DND-41 (cell line): ENCODE measurements around the gene P2RY11.

Experiments
- ATAC-seq: fragments of 200-7000 bp; cut with Tn5 transposase; 3 replicates; pipeline ENCODE4 v1.9.1; 2021; ENCODE audit warnings: low read depth; ENCODE audit not compliant: insufficient read depth
- DNase-seq: peaks from one replicate; pipeline ENCODE4 v3.0.0-alpha.2; 2020
- H2AFZ ChIP-seq: 2 replicates; pipeline ENCODE4 v1.6.0; 2012; ENCODE audit warnings: low read depth, low read length
- H3K27ac ChIP-seq: 2 replicates; pipeline ENCODE4 v1.5.1; 2012; ENCODE audit warnings: low read length, inconsistent platforms
- H3K27me3 ChIP-seq: fragments of 200-600 bp; sonication (generic); 2 replicates; pipeline ENCODE4 v1.6.0; 2012; ENCODE audit warnings: low read length, mild to moderate bottlenecking, inconsistent platforms; ENCODE audit not compliant: insufficient read depth, poor library complexity
- H3K36me3 ChIP-seq: 2 replicates; pipeline ENCODE4 v1.5.1; 2012; ENCODE audit warnings: low read length, inconsistent platforms; ENCODE audit not compliant: insufficient read depth
- H3K4me1 ChIP-seq: 2 replicates; pipeline ENCODE4 v1.5.1; 2012; ENCODE audit warnings: mild to moderate bottlenecking, low read length; ENCODE audit not compliant: insufficient read depth
- H3K4me2 ChIP-seq: 2 replicates; pipeline ENCODE4 v1.6.0; 2012; ENCODE audit warnings: mild to moderate bottlenecking, moderate library complexity, low read length, inconsistent platforms; ENCODE audit not compliant: insufficient read depth
- H3K4me3 ChIP-seq, 2 experiments: fragments of 200-600 bp in 1 of 2; shearing (Covaris generic) in 1 of 2; 2 replicates each; pipeline ENCODE4 v1.5.1; 2012 to 2016; ENCODE audit warnings: inconsistent platforms in 2 of 2, low read length in 2 of 2, mild to moderate bottlenecking in 2 of 2, low read depth in 1 of 2, moderate library complexity in 1 of 2
- H3K79me2 ChIP-seq: 2 replicates; pipeline ENCODE4 v1.6.0; 2012; ENCODE audit warnings: low read length, inconsistent platforms; ENCODE audit not compliant: insufficient read depth
- H3K9ac ChIP-seq: 2 replicates; pipeline ENCODE4 v1.6.0; 2012; ENCODE audit warnings: low read depth, mild to moderate bottlenecking, inconsistent platforms, low read length, moderate library complexity
- H3K9me3 ChIP-seq: 2 replicates; pipeline ENCODE4 v1.5.1; 2012; ENCODE audit warnings: low read length, moderate library complexity, mild to moderate bottlenecking, inconsistent platforms; ENCODE audit not compliant: insufficient read depth, severe bottlenecking
- H4K20me1 ChIP-seq: 2 replicates; pipeline ENCODE4 v1.6.0; 2012; ENCODE audit warnings: low read length; ENCODE audit not compliant: insufficient read depth
- CTCF ChIP-seq: IDR thresholded peaks from 2 replicates; pipeline ENCODE4 v1.5.1; 2012; ENCODE audit warnings: borderline replicate concordance, low read length, moderate library complexity, mild to moderate bottlenecking; ENCODE audit not compliant: poor library complexity, severe bottlenecking; ENCODE audit errors: extremely low read depth
- EZH2 ChIP-seq: IDR thresholded peaks from 3 replicates; pipeline ENCODE4 v1.6.1; 2012; ENCODE audit warnings: borderline replicate concordance, low read depth, mild to moderate bottlenecking, moderate library complexity, low read length, inconsistent platforms; ENCODE audit not compliant: severe bottlenecking

P2RY11 gene

GRCh38 chr19:10116085-10116865 lies 4.8 kb downstream of the P2RY11 start:
- H3K27ac ChIP-seq: no peak overlapping the region
- peaks cover 20% of the 10 kb centered on the region for H3K4me1 ChIP-seq
- no peak for TF ChIP-seq CTCF
- TF ChIP-seq EZH2: no peak
- H4K20me1 ChIP-seq: peaks cover 73% of the 10 kb centered on the region
- no peaks in the 10 kb centered on the region for H3K9me3 ChIP-seq
- no peaks in the 10 kb centered on the region for H3K27me3 ChIP-seq
- no peak for ATAC-seq
- H3K36me3 ChIP-seq: peaks cover 65% of the 10 kb centered on the region
- H3K79me2 ChIP-seq: peaks cover 27% of the 10 kb centered on the region
- no peak overlapping the region for H3K4me3 ChIP-seq
- H3K4me2 ChIP-seq: no peak overlapping the region
- H3K9ac ChIP-seq: no peak overlapping the region
- DNase-seq: no peak
- no peak overlapping the region for H2AFZ ChIP-seq

GRCh38 chr19:10116866-10117616 lies 5.5 kb downstream of the P2RY11 start:
- peaks cover 66% of the 10 kb centered on the region for H4K20me1 ChIP-seq
- H3K4me3 ChIP-seq: no peak overlapping the region
- peaks cover 27% of the 10 kb centered on the region for H3K79me2 ChIP-seq
- TF ChIP-seq CTCF: no peak
- TF ChIP-seq EZH2: no peak
- no peaks in the 10 kb centered on the region for H3K9me3 ChIP-seq
- H3K4me1 ChIP-seq: peaks cover 20% of the 10 kb centered on the region
- no peak overlapping the region for H2AFZ ChIP-seq
- H3K27ac ChIP-seq: no peak overlapping the region
- H3K4me2 ChIP-seq: no peak overlapping the region
- H3K9ac ChIP-seq: no peak overlapping the region
- no peak for DNase-seq
- H3K36me3 ChIP-seq: peaks cover 60% of the 10 kb centered on the region
- ATAC-seq: no peak
- H3K27me3 ChIP-seq: no peaks in the 10 kb centered on the region

GRCh38 chr19:10118960-10119359 lies 7.5 kb downstream of the P2RY11 start:
- Histone ChIP-seq H3K4me1 (peaks cover 20% of the 10 kb centered on the region), H3K4me2 (peak overlapping the region; percentile 100), H3K4me3 (peak overlapping the region; percentile 85 to 88), H2AFZ (peak overlapping the region; percentile 74), H4K20me1 (peaks cover 48% of the 10 kb centered on the region), H3K9ac (peak overlapping the region; percentile 78), H3K27ac (peak overlapping the region; percentile 77), H3K79me2 (peaks cover 27% of the 10 kb centered on the region), H3K27me3 (no peaks in the 10 kb centered on the region), H3K9me3 (no peaks in the 10 kb centered on the region), H3K36me3 (peaks cover 53% of the 10 kb centered on the region)
- ATAC-seq (no peak), DNase-seq (no peak)
- TF ChIP-seq EZH2 (no peak), CTCF (no peak)
